GM12878 (cell line): ENCODE data around the gene DTD2. TPM values are rescaled to one million over a fixed set of nuclear protein-coding genes. Genes with fewer than 3 reads are reported as not detected.
A peak's percentile ranks its signal among the peaks of the same experiment; 100 is the strongest.

ENCODE experiments used
- ATAC-seq: fragments of 200-7000 bp; cut with Tn5 transposase; 3 replicates; pipeline ENCODE4 v1.9.1; 2020; ENCODE audit warnings: mild to moderate bottlenecking, moderate library complexity
- BruUV-seq: library from RNA; stranded (reverse); fragments of 400-500 nt; replicated peaks from 2 replicates; lab custom pipeline; 2021; lab: Mats Ljungman, UMichigan
- CTCF ChIA-PET: fragments of 300-600 bp; sonication (Branson Sonifier 250); formaldehyde crosslinking; extraction: SDS; loops from one replicate; lab custom pipeline; 2021; ENCODE audit warnings: inconsistent platforms; lab: Yijun Ruan, JAX
- POLR2A ChIA-PET: fragments of 350-600 bp; formaldehyde crosslinking; extraction: SDS; loops from one replicate; lab custom pipeline; 2021; ENCODE audit warnings: inconsistent platforms; lab: Charles Lee
- RAD21 ChIA-PET: fragments of 300-600 bp; sonication (Branson Sonifier 250); formaldehyde crosslinking; loops from one replicate; lab custom pipeline; 2023; ENCODE audit warnings: antibody characterized with exemption; ENCODE audit not compliant: unreplicated experiment; lab: Charles Lee
- SMC1A ChIA-PET: fragments of 300-600 bp; sonication (Branson Sonifier 250); formaldehyde crosslinking; loops from one replicate; lab custom pipeline; 2023; ENCODE audit not compliant: unreplicated experiment, uncharacterized antibody; lab: Charles Lee
- DNase-seq: peaks from one replicate; pipeline ENCODE4 v3.0.0-alpha.2; 2011; ENCODE audit warnings: low read depth, low spot score
- FAIRE-seq: peaks from 3 replicates; lab custom pipeline; 2011; peaks lifted over from hg19 to GRCh38; lab: Jason Lieb, UNC
- H2AFZ ChIP-seq: 2 replicates; pipeline ENCODE4 v1.6.0; 2011; ENCODE audit warnings: low read depth, low read length, control low read depth; ENCODE audit not compliant: control insufficient read depth
- H3K27ac ChIP-seq: 2 replicates; pipeline ENCODE4 v1.5.1; 2011; ENCODE audit warnings: control low read depth; ENCODE audit not compliant: control insufficient read depth, insufficient read depth
- H3K27me3 ChIP-seq, 2 experiments: replicated peaks in 1 of 2; 2 replicates each; pipeline versions ENCODE4 v1.6.0 to v1.6.1; 2011; ENCODE audit warnings: low read length in 1 of 2; ENCODE audit not compliant: control insufficient read depth in 2 of 2, insufficient read depth in 2 of 2
- H3K36me3 ChIP-seq, 2 experiments: 2 replicates each; pipeline ENCODE4 v1.5.1; 2011; ENCODE audit warnings: low read length in 1 of 2; ENCODE audit not compliant: control insufficient read depth in 2 of 2, insufficient read depth in 2 of 2
- H3K4me1 ChIP-seq: 2 replicates; pipeline ENCODE4 v1.6.1; 2011; ENCODE audit warnings: mild to moderate bottlenecking, low read length, moderate library complexity, mixed read lengths; ENCODE audit not compliant: control insufficient read depth, insufficient read depth
- H3K4me2 ChIP-seq: 2 replicates; pipeline ENCODE4 v1.6.0; 2011; ENCODE audit warnings: control low read depth; ENCODE audit not compliant: control insufficient read depth, insufficient read depth
- H3K4me3 ChIP-seq: fragments of 200-600 bp; sonication (generic); 2 replicates; pipeline ENCODE4 v1.5.1; 2016
- H3K79me2 ChIP-seq: 2 replicates; pipeline ENCODE4 v1.6.0; 2011; ENCODE audit warnings: low read length; ENCODE audit not compliant: control insufficient read depth, insufficient read depth
- H3K9ac ChIP-seq: 2 replicates; pipeline ENCODE4 v1.8.0; 2011; ENCODE audit warnings: low read length, control low read depth, mixed read lengths; ENCODE audit not compliant: control insufficient read depth, insufficient read depth
- H3K9me3 ChIP-seq: replicated peaks from 3 replicates; pipeline ENCODE4 v1.5.1; 2011; ENCODE audit warnings: mild to moderate bottlenecking, low read length; ENCODE audit not compliant: control insufficient read depth, insufficient read depth
- H4K20me1 ChIP-seq: 2 replicates; pipeline ENCODE4 v1.6.0; 2011; ENCODE audit not compliant: control insufficient read depth, insufficient read depth
- BHLHE40 ChIP-seq, 2 experiments: fragments of 450-650 bp in 1 of 2; IDR thresholded peaks; 2 replicates each; pipeline ENCODE4 v1.6.1; 2011 to 2017; ENCODE audit warnings: low read depth in 2 of 2, borderline replicate concordance in 1 of 2, improper control_type of control experiment in 1 of 2, low read length in 1 of 2, mild to moderate bottlenecking in 1 of 2
- IKZF1 ChIP-seq: fragments of 450-650 bp; conservative IDR thresholded peaks from 2 replicates; pipeline ENCODE4 v1.6.1; 2017; ENCODE audit warnings: antibody characterized with exemption, mild to moderate bottlenecking
- MTA2 ChIP-seq: fragments of 450-650 bp; IDR thresholded peaks from 2 replicates; pipeline ENCODE4 v1.6.1; 2016; ENCODE audit warnings: low read depth, mild to moderate bottlenecking, moderate library complexity
- SPI1 ChIP-seq: IDR thresholded peaks from 2 replicates; pipeline ENCODE4 v1.6.1; 2011; ENCODE audit warnings: low read depth, mild to moderate bottlenecking, low read length, moderate library complexity, borderline replicate concordance; ENCODE audit not compliant: insufficient read depth
- WRNIP1 ChIP-seq: IDR thresholded peaks from 2 replicates; pipeline ENCODE4 v1.6.1; 2011; ENCODE audit warnings: low read depth, low read length, improper control_type of control experiment, borderline replicate concordance
- WGBS: methylation state at CpG from one replicate; pipeline ENCODE4 v1.1.6; 2016; ENCODE audit warnings: low lambda C conversion rate; ENCODE audit not compliant: insufficient replicate concordance, insufficient coverage; ENCODE audit errors: missing lambda C conversion rate; 5-methylcytosine and 5-hydroxymethylcytosine counted together
- in situ Hi-C: fragments of 300-500 bp; cut with MboI; formaldehyde crosslinking; loops from 9 replicates; pipeline ENCODE4 v1.14.3; 2018; ENCODE audit warnings: mixed read lengths
- intact Hi-C: fragments of 100-400 bp; cut with micrococcal nuclease; formaldehyde crosslinking; loops from one replicate; pipeline ENCODE4 v1.14.2; 2022; ENCODE audit not compliant: unreplicated experiment
- polyA plus RNA-seq, 11 experiments: library from polyadenylated mRNA; depleted of rRNA in 4 of 11; unstranded in 6 of 11; stranded (reverse) in 5 of 11; fragments of >200 nt; fragmentation: Nextera tagmentation in 4 of 11; fragmentation: Illumina TruSeq in 1 of 11; extraction: Ambion mirVana in 4 of 11; extraction: Trizol in 1 of 11; gene quantifications; 1 replicate in 1 of 11; 2 replicates in 10 of 11; pipeline versions ENCODE4 v1.2.1 to v1.2.3, GENCODE V29; 2011 to 2016; ENCODE audit warnings: inconsistent platforms in 2 of 11, missing spikeins in 2 of 11, low read depth in 1 of 11
- total RNA-seq, 4 experiments: library from RNA; depleted of rRNA in 3 of 4; stranded (reverse); fragments of >200 nt in 3 of 4; fragmentation: Illumina TruSeq in 1 of 4; extraction: Trizol in 1 of 4; gene quantifications; 2 replicates each; pipeline versions ENCODE4 v1.2.1 to v1.2.3, GENCODE V29; 2013 to 2021

The DTD2 gene
- total and polyA plus RNA-seq, 10 of the 15 experiments (the other 5 are each of a cell fraction or from before 2014, with no cell fraction given), result 4.5 to 32.8 (median 15.9) TPM

DNA sequence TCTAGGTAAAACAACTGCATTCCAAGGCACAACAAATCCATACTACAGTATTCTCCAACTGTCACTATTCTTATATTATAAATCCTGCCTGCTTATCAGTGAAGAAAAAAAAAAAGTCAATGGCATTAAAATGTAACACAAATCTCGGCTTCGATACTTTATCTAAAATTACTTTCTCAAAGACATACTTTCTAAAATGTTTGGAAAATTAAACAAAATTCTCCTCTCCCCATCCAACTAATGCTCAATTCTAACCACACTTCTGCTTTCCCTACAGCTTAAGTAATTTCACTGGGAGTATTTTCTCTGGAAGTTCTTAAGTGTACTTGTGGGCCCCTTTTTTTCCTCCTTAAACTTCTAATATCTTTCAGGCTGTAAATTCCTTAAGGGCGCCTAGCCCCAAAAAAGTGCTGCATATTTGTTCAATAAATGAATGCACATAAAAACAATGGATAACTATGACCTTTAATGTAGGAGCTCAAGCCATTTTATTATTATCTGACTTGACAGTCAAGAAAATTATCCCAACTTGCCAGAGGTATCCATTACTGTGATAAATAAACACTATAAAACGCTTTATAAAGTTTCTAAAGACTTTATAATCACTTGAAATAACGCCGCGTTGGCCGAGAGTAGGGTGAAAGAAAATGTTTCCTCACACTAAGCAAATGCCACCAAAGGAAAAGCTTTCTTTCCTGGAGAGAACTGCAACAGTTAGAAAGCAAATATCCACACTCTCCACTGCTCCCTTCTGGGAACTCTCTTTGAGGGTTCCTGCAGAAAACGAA is 37.9 kb downstream of the DTD2 start:
- CTCF ChIA-PET, result interaction anchor here (0.6 to 2.0 kb wide), 5 partner anchors 20 to 646 kb away, joined by 3 to 8 read pairs (median 3); no protein-coding TSS in a partner anchor
- SMC1A ChIA-PET, result interaction anchor here (0.7 to 2.7 kb wide), 7 partner anchors 9 to 292 kb away, joined by 3 to 11 read pairs (median 3); partner anchors contain the start of gene DTD2
- in situ Hi-C loops, result no loop called here
- FAIRE-seq (no peak), DNase-seq (no peak), ATAC-seq (no peak)
- H3K4me1 ChIP-seq, result no peaks in the 10 kb centered on the region
- H3K4me2 ChIP-seq, result peak overlapping the region; percentile 72
- H3K36me3 ChIP-seq, result no peaks in the 10 kb centered on the region
- peak overlapping the region; percentile 91 for H3K4me3 ChIP-seq
- POLR2A ChIA-PET, result interaction anchor here (0.5 to 1.8 kb wide), 7 partner anchors 9 to 276 kb away, joined by 3 to 12 read pairs (median 5); partner anchors contain the start of genes DTD2 and HECTD1
- no peaks in the 10 kb centered on the region for H4K20me1 ChIP-seq
- intact Hi-C loops, result no loop called here
- 0 out of 2 replicates have a peak overlapping the region, but pooled peaks have one; percentile 50 for H3K27ac ChIP-seq
- peak overlapping the region; percentile 70 for H2AFZ ChIP-seq
- H3K79me2 ChIP-seq, result no peaks in the 10 kb centered on the region; the same call in none of the 2 replicates
- H3K9me3 ChIP-seq, result no peaks in the 10 kb centered on the region
- RAD21 ChIA-PET, result interaction anchor here (0.9 to 2.5 kb wide), 5 partner anchors 9 to 63 kb away, joined by 3 to 8 read pairs (median 4); partner anchors contain the start of gene DTD2
- TSS peak; percentile 66 for BruUV-seq
- peak overlapping the region; percentile 88 for H3K9ac ChIP-seq
- no peaks in the 10 kb centered on the region for H3K27me3 ChIP-seq
- no peak for TF ChIP-seq WRNIP1
- no peak for TF ChIP-seq IKZF1
- 22% methylated on average over 9 of the region's 9 CpGs for WGBS

DNA sequence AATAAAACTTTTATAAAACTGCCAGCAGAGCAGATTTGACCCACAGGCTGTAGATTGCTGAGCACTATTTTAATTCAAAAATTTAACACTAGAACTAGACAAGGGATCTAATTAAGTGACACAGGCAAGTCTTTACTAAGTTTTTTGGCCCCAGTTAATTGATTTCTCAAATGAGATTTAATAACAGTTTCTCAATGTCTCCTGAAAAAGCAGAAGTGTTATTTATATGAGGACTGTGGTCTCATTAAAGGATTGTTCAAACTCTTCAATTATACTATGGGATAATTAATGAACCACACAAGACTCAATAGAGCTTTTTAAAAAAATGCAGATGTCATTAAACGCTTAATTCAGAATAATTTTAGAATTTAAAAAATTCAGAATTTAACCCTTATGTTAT is 38.9 kb downstream of the DTD2 start:
- Histone ChIP-seq H3K36me3 (no peaks in the 10 kb centered on the region), H3K4me1 (no peaks in the 10 kb centered on the region), H3K9me3 (no peaks in the 10 kb centered on the region), H2AFZ (no peak overlapping the region), H3K27ac (no peak overlapping the region), H3K27me3 (no peaks in the 10 kb centered on the region), H3K4me3 (no peak overlapping the region), H4K20me1 (no peaks in the 10 kb centered on the region), H3K4me2 (no peak overlapping the region), H3K79me2 (no peaks in the 10 kb centered on the region; the same call in none of the 2 replicates), H3K9ac (no peak overlapping the region)
- ChIA-PET SMC1A (interaction anchor here (1.8 kb wide), 1 partner anchor 8 kb away, joined by 4 read pairs; no protein-coding TSS in a partner anchor), POLR2A (interaction anchor here (0.6 to 1.0 kb wide), 2 partner anchors 19 to 129 kb away, joined by 3 to 11 read pairs; no protein-coding TSS in a partner anchor), CTCF (interaction anchor here (0.6 to 2.0 kb wide), 4 partner anchors 19 to 647 kb away, joined by 3 to 8 read pairs (median 3); no protein-coding TSS in a partner anchor), RAD21 (interaction anchor here (0.6 to 2.4 kb wide), 3 partner anchors 30 to 44 kb away, joined by 4 to 6 read pairs (median 5); no protein-coding TSS in a partner anchor)
- DNase-seq (no peak), ATAC-seq (no peak), FAIRE-seq (no peak)
- intact Hi-C loops (no loop called here), in situ Hi-C loops (no loop called here)
- WGBS, result 96% methylated on average over 1 of the region's 1 CpG
- TF ChIP-seq SPI1, result peak; percentile 55; the same call in 1 of the 2 replicates
- peak; percentile 95 for TF ChIP-seq MTA2
- TF ChIP-seq BHLHE40 (IDR thresholded peaks at IDR 0.05; ENCODE audit: borderline replicate concordance in 1 of 2, low read depth in 2 of 2, low read length in 1 of 2), result no peak
- BruUV-seq, result no TSS peak
